Mucosa of stomach (tissue), 1 donor: ENCODE data around the gene PDX1.

Experiments used
- H3K27me3 ChIP-seq: one replicate; pipeline ENCODE4 v1.7.0; 2013; ENCODE audit warnings: mild to moderate bottlenecking, low read length; ENCODE audit not compliant: control insufficient read depth, insufficient read depth
- H3K36me3 ChIP-seq: one replicate; pipeline ENCODE4 v1.7.0; 2013; ENCODE audit warnings: low read length; ENCODE audit not compliant: control insufficient read depth, insufficient read depth
- H3K4me1 ChIP-seq: one replicate; pipeline ENCODE4 v1.7.0; 2013; ENCODE audit warnings: mild to moderate bottlenecking, low read length; ENCODE audit not compliant: control insufficient read depth, insufficient read depth
- H3K4me3 ChIP-seq: one replicate; pipeline ENCODE4 v1.7.0; 2013; ENCODE audit warnings: low read length
- H3K9ac ChIP-seq: one replicate; pipeline ENCODE4 v1.7.0; 2013; ENCODE audit warnings: mild to moderate bottlenecking, low read length, moderate library complexity
- H3K9me3 ChIP-seq: one replicate; pipeline ENCODE4 v1.7.0; 2013; ENCODE audit warnings: mild to moderate bottlenecking, low read length, moderate library complexity; ENCODE audit not compliant: control insufficient read depth
- donor health status: Pancreatic carcinoma.

Gene PDX1

DNA sequence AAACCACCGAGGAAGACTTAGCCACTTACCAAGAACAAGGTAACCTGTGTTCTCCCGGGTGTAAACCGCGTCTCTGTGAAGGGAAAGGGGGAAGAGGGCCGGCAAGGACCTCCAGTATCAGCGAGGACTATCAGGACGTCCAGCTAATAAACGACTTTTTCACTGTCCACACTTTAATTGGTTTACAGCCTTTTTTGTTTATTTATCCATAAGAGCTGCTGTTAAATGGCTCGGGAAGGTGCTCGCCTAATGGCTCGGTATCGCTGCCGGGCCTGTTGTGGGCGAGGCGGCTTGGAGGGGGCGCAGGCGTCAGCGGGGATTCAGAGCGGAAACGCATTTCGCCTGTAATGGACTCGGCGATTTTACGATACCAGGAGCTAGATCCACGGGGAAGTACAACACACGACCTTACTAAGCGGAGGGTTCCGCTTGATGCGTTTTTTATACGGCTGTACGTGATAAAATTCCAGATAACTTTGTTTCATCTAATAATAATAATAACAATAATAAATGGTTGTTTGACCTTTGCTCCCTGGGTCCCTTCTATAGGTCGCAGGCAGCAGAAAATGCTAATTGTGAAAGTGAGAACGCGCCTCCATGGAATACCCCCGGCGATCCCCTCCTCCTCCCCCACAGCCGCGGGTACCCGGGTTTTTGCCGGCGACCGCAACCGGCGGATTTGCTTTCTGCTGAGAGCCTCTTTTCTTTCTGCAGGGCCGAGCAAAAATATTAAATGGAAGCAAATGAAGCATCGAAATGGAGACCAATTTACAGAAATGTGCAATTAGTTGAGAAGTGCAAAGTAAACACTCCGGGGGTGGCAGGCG lies 2.5 kb upstream of the PDX1 start:
- peak overlapping the region; percentile 51 for H3K9ac ChIP-seq
- no peaks in the 10 kb centered on the region for H3K36me3 ChIP-seq
- H3K4me3 ChIP-seq = peak overlapping the region; percentile 47
- peaks cover 40% of the 10 kb centered on the region for H3K27me3 ChIP-seq
- peaks cover 37% of the 10 kb centered on the region for H3K4me1 ChIP-seq
- no peaks in the 10 kb centered on the region for H3K9me3 ChIP-seq

- Histone ChIP-seq H3K36me3 (no peaks in the 10 kb centered on the region), H3K27me3 (peaks cover 49% of the 10 kb centered on the region), H3K4me1 (peaks cover 34% of the 10 kb centered on the region), H3K9ac (peak overlapping the region; percentile 51), H3K4me3 (peak overlapping the region; percentile 47), H3K9me3 (no peaks in the 10 kb centered on the region)
Measured at GRCh38 chr13:27918041-27918917, 1.5 kb upstream of the PDX1 start.

- H3K36me3 ChIP-seq = no peaks in the 10 kb centered on the region
- peak overlapping the region; percentile 51 for H3K9ac ChIP-seq
- H3K4me3 ChIP-seq = no peak overlapping the region
- H3K9me3 ChIP-seq = no peaks in the 10 kb centered on the region
- peaks cover 45% of the 10 kb centered on the region for H3K27me3 ChIP-seq
- H3K4me1 ChIP-seq = peaks cover 30% of the 10 kb centered on the region
Measured at GRCh38 chr13:27918918-27919658, 712 bp upstream of the PDX1 start.

GRCh38 chr13:27919659-27919933 lies 204 bp upstream of the PDX1 start:
- Histone ChIP-seq H3K4me1 (peaks cover 30% of the 10 kb centered on the region), H3K27me3 (peaks cover 45% of the 10 kb centered on the region), H3K4me3 (no peak overlapping the region)

GRCh38 chr13:27920677-27921420 lies 1.0 kb downstream of the PDX1 start:
- H3K4me3 ChIP-seq = peak overlapping the region; percentile 94
- H3K9ac ChIP-seq = peak overlapping the region; percentile 97
- no peaks in the 10 kb centered on the region for H3K9me3 ChIP-seq
- peaks cover 45% of the 10 kb centered on the region for H3K27me3 ChIP-seq
- no peaks in the 10 kb centered on the region for H3K36me3 ChIP-seq
- H3K4me1 ChIP-seq = peaks cover 25% of the 10 kb centered on the region

More at GRCh38 chr13:27919659-27919933, 204 bp upstream of the PDX1 start:
- H3K36me3 ChIP-seq = no peaks in the 10 kb centered on the region
- no peaks in the 10 kb centered on the region for H3K9me3 ChIP-seq
- H3K9ac ChIP-seq = no peak overlapping the region

DNA sequence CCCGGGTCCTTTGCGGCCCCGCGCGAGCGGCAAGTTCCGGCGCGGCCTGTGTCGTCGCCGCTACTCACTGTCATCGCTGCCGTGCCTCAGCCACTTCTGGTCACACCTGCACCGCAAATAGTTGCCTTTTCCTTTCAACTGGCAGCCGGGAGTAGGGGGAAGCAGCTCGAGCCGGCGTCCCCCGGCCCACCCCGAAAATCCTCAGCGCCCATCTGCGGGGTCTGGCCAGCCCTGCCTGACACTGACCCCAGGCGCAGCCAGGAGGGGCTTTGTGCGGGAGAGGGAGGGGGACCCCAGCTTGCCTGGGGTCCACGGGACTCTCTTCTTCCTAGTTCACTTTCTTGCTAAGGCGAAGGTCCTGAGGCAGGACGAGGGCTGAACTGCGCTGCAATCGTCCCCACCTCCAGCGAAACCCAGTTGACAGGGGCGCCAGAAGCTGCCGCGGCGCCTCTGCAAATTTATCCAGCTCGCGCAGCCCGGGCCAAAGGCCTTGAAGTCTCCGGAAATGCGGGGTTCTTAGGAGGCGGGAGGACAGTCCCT lies 1.7 kb downstream of the PDX1 start:
- peaks cover 22% of the 10 kb centered on the region for H3K4me1 ChIP-seq
- no peaks in the 10 kb centered on the region for H3K9me3 ChIP-seq
- H3K9ac ChIP-seq = peak overlapping the region; percentile 97
- peaks cover 45% of the 10 kb centered on the region for H3K27me3 ChIP-seq
- no peaks in the 10 kb centered on the region for H3K36me3 ChIP-seq
- H3K4me3 ChIP-seq = peak overlapping the region; percentile 94

DNA sequence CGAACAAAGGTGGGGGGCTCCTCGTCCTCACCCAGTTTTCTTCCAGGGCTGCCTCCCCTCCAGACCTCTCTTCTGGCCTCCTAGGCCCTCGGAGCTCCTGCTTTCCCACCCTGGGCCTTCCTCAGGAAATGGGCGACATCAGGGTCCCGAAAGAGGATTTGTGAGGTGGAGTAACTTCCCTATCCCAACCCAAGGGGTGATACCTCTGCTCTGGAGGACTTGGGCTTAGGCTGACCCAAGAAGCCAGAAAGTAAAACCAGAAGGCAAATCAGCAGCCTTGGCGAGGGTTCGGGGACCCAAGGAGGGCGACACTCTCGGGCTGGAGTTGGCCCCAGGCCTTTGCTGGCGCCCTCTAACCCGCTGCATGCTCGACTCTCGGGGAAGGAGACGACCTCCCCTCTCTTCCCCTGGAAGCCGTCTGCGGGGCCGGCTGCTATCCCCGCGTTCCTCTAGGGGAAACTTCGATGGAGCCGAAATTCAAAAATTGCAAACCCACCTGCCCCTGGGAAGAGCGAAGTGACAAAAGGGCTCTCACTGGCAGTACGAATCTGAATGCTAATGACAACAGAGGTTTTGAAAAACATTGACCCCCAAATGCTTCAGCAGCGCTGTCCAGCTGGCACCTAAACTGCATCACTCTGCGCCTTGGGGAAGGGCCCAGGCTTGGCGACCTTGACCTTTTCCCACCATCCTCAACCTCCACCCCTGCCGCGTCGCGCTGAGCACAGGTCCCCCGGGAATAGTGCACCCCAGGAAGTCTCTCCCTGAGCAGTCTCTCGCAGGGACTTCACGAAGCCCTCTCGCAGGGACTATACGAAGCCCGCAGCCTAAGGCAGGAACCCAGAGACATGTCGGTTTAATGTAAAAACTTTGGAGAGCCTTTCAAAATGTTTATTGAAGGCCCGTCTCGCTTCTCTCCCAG lies 2.4 kb downstream of the PDX1 start:
- no peaks in the 10 kb centered on the region for H3K9me3 ChIP-seq
- no peaks in the 10 kb centered on the region for H3K36me3 ChIP-seq
- H3K9ac ChIP-seq = peak overlapping the region; percentile 97
- H3K4me1 ChIP-seq = peaks cover 22% of the 10 kb centered on the region
- H3K27me3 ChIP-seq = peaks cover 45% of the 10 kb centered on the region
- peak overlapping the region; percentile 94 for H3K4me3 ChIP-seq

DNA sequence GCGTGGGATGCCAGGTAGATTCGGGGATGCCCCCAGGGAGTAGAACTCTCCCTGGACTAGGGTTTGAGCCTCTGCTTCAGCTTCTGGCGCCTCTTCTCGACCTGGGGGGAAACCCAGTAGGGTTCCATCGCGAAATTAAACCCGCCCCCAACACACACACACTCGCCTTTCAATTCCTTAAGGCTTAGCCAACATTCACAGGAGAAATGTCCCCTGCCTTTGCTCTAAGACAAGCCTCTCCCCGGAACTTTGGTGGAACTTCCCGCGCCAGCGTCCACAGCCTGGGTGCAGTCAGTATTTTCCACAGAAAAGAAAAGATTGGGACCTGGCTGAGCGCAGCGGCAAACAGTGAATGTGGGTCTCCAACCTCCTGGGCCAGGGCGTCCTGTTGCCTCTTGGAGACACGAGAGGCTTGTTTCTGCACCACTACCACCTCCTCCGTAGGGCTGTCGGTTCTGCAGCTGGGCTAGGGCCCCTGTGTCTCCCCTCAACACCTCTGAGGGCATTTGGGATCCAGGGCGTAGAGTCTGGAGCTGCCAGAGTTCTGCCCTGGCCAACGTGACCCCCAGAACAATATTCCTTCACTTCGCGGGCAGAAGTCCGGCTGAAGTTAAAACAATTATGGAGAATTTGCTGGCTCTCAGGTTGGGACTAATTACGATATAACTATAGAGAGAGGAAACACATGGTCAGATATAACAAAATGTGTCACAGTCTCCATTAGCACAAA lies 3.2 kb downstream of the PDX1 start:
- Histone ChIP-seq H3K9ac (peak overlapping the region; percentile 97), H3K4me1 (peaks cover 21% of the 10 kb centered on the region), H3K4me3 (peak overlapping the region; percentile 94), H3K36me3 (no peaks in the 10 kb centered on the region), H3K9me3 (no peaks in the 10 kb centered on the region), H3K27me3 (peaks cover 39% of the 10 kb centered on the region)

DNA sequence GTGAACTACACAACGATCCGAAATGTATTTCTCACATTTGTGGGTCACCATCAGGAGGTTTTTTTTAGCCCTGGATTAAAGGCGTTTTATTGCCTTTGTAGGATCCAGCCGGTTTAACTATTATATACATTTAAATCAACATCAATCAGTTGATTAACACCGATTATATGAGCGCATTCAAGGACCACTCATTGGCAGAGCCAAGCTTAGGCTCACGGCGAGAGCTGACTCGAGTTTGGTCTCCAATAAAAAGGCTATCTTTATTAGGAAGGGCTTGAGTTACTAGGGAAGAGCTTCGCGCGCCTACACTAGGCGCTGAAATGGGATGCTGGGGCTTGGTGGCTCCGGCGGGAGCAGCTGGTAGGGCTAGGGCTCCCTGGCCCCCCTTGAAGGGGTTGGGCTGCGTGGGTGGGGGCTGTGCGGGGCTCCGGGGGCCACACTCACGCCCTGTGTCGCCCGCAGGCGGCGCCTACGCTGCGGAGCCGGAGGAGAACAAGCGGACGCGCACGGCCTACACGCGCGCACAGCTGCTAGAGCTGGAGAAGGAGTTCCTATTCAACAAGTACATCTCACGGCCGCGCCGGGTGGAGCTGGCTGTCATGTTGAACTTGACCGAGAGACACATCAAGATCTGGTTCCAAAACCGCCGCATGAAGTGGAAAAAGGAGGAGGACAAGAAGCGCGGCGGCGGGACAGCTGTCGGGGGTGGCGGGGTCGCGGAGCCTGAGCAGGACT lies 4.2 kb downstream of the PDX1 start:
- H3K27me3 ChIP-seq = peaks cover 31% of the 10 kb centered on the region
- no peaks in the 10 kb centered on the region for H3K36me3 ChIP-seq
- peaks cover 12% of the 10 kb centered on the region for H3K4me1 ChIP-seq
- H3K4me3 ChIP-seq = no peak overlapping the region
- peak overlapping the region; percentile 97 for H3K9ac ChIP-seq
- H3K9me3 ChIP-seq = no peaks in the 10 kb centered on the region
